ENCODE results near the gene IRAG1.
A peak's percentile ranks its signal among the peaks of the same experiment; 100 is the strongest.

The IRAG1 gene

DNA sequence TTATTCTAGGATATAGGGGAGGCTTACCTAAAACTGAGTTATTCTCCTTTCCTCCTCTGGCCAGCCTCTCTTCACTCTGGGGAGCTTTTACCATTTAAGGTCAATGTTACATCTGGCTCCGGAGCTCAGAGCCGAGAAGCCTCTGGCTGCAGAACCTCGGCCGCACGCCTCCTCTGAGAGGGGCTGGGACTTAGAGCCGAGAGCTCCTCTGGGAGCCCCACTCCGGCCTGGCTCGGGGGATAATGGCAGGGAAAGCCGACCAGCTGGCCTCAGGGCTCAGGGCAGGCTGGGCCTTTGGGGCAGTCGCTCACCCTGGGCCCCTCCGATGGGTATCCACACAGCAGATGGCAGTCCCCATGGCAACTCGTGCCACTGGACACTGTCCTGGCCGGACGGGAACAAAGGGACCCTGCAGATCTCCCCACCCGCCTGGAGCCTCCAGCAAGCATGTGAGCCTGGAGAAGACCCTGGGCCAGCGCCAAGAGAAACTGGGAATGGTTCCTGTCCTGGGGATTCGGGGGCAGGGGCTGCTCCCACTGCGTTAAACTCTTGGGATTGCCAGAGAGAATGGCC lies at the start of gene IRAG1:
Gene IRAG1, minus strand, starts transcription at position 247 of the 573 bp plus-strand sequence. Its CDS starts 153 bp downstream, at position 94.
- no peak for DNase-seq

GRCh38 chr11:10742460-10743208 lies 49.1 kb upstream of the IRAG1 start:
- DNase-seq: no peak

GRCh38 chr11:10735481-10736475 lies 42.2 kb upstream of the IRAG1 start:
- peak; percentile 81 for DNase-seq

GRCh38 chr11:10731064-10731680 lies 37.6 kb upstream of the IRAG1 start:
- DNase-seq: no peak

GRCh38 chr11:10730151-10730550 lies 36.6 kb upstream of the IRAG1 start:
- no peak for DNase-seq

- DNase-seq: no peak
These were observed 35.4 kb upstream of the IRAG1 start for GRCh38 chr11:10728789-10729472.

GRCh38 chr11:10728154-10728553 lies 34.6 kb upstream of the IRAG1 start:
- DNase-seq: no peak

GRCh38 chr11:10727146-10727851 lies 33.7 kb upstream of the IRAG1 start:
- DNase-seq: no peak

- DNase-seq: no peak
These were observed 32.3 kb upstream of the IRAG1 start for GRCh38 chr11:10725907-10726253.

DNA sequence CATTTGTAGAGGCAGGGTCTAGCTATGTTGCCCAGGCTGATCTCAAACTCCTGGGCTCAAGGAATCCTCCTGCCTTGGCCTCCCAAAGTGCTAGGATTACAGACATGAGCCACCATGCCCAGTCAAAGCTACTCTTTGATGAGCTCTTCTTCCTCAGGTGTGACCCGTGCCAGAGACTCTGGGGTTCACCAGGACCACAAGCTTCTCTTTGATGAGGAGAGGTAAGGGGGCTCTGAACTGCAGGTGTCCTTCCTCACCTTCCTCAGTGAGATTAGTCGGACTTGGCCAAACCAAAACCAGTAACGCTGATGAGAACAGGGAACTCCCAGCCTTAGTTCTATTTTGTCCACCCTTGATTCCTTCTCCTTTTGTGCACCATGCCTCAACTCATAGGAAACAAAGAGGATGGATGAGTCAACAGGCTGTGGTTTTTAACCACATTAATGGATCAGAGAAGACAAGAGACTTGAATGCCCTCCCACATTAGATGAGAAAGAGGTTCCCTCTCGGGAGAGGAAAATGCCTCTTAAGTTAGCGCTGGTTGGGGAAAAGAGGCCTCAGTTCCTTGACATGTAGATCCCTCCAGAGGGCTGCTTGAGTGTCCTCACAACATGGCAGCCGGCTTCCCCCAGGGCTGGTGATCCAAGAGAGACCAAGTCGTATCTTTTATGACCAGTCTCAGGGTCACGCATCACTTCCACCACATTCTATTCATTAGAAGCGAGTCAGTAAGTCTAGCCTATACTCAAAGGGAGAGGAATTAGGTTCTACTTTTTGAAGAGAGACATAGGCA lies 31.8 kb upstream of the IRAG1 start:
- no peak for DNase-seq

- DNase-seq: no peak
These were observed 28.8 kb upstream of the IRAG1 start for GRCh38 chr11:10722307-10722706.

GRCh38 chr11:10720881-10721376 lies 27.4 kb upstream of the IRAG1 start:
- DNase-seq: no peak

GRCh38 chr11:10719616-10720015 lies 26.1 kb upstream of the IRAG1 start:
- no peak for DNase-seq

GRCh38 chr11:10716543-10717259 lies 23.1 kb upstream of the IRAG1 start:
- no peak for DNase-seq

GRCh38 chr11:10716122-10716521 lies 22.6 kb upstream of the IRAG1 start:
- DNase-seq: no peak

DNA sequence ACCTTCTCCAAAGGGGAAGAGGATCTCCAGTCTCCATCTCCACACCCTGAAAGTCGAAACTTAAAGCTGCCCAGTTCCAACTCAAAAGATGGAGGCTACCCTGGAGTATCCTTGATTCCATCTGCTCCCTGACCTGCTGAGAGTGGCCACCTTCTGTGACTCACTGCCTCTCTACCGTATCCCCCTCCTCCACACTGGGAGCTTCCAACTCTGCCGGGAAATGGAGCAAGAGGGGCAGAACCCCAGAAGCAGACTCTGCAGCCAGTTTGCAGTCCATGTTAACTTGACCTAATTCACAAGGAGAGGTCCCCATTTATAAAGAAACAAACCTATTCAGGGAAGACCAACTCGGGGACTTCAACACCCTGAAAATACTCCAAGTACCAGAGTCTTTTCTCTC lies 22.0 kb upstream of the IRAG1 start:
- DNase-seq: no peak

- DNase-seq: no peak
These were observed 15.9 kb upstream of the IRAG1 start for GRCh38 chr11:10709299-10710086.

- DNase-seq: no peak
These were observed 14.6 kb upstream of the IRAG1 start for GRCh38 chr11:10708131-10708530.

DNA sequence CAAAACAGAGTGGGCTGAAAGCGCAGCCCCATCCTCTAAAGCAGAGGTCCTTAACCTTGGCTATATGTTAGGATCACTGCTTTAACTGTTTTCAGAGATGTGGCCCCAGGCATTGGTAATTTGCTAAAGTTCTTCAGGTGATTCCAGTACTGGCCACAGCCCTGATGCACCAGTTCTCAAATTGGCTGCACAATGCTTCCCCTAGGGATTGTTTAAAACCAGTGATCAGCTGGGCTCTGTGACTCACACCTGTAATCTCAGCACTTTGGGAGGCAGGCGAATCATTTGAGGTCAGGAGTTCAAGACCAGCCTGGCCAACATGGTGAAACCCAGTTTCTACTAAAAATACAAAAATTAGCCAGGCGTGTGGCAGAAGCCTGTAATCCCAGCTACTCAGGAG lies 8.4 kb upstream of the IRAG1 start:
- DNase-seq: no peak
